Type B pancreatic cell (in vitro differentiated cells): ENCODE data around the gene ASIC2. TPM values are rescaled to one million over a fixed set of nuclear protein-coding genes. Genes with fewer than 3 reads are reported as not detected.

ENCODE experiments used
- DNase-seq: peaks from one replicate; pipeline ENCODE4 v3.0.0; 2021; ENCODE audit warnings: mixed read lengths; ENCODE audit not compliant: unreplicated experiment; ENCODE audit errors: extremely low spot score
- H3K27ac Mint-ChIP-seq: 2 replicates; pipeline ENCODE4 v1.8.0; 2021; ENCODE audit warnings: mild to moderate bottlenecking, mixed read lengths
- H3K27me3 Mint-ChIP-seq: 2 replicates; pipeline ENCODE4 v1.8.0; 2021; ENCODE audit warnings: mixed read lengths
- H3K36me3 Mint-ChIP-seq: 2 replicates; pipeline ENCODE4 v1.8.0; 2021; ENCODE audit warnings: mixed read lengths
- H3K4me1 Mint-ChIP-seq: one replicate; pipeline ENCODE4 v1.8.0; 2021; ENCODE audit warnings: mixed read lengths; ENCODE audit not compliant: unreplicated experiment
- H3K4me3 Mint-ChIP-seq: 2 replicates; pipeline ENCODE4 v1.8.0; 2021; ENCODE audit warnings: mild to moderate bottlenecking, mixed read lengths
- H3K9me3 Mint-ChIP-seq: 2 replicates; pipeline ENCODE4 v1.8.0; 2021; ENCODE audit warnings: mixed read lengths
- CTCF ChIP-seq: fragments of 200-600 bp; sonication (generic); conservative IDR thresholded peaks from 2 replicates; pipeline ENCODE4 v1.5.0; 2021; ENCODE audit warnings: antibody characterized with exemption, mild to moderate bottlenecking
- total RNA-seq: library from RNA; stranded (reverse); gene quantifications from 2 replicates; pipeline ENCODE4 v1.2.1, GENCODE V29; 2021; ENCODE audit warnings: low replicate concordance

Gene ASIC2
- total RNA-seq, 1 donor from 2014 or later = 3.4 TPM

- Mint-ChIP-seq H3K4me3 (peak overlapping the region; percentile 26), H3K27me3 (peaks cover 58% of the 10 kb centered on the region), H3K36me3 (no peaks in the 10 kb centered on the region), H3K4me1 (peaks cover 16% of the 10 kb centered on the region), H3K27ac (peak overlapping the region; percentile 44), H3K9me3 (peaks cover 4% of the 10 kb centered on the region)
- DNase-seq = no peak
- no peak for TF ChIP-seq CTCF
Measured at GRCh38 chr17:33267271-33267790, 25.8 kb downstream of the ASIC2 start.

- peaks cover 16% of the 10 kb centered on the region for H3K4me1 Mint-ChIP-seq
- H3K27ac Mint-ChIP-seq = peak overlapping the region; percentile 44
- no peak overlapping the region for H3K4me3 Mint-ChIP-seq
- H3K9me3 Mint-ChIP-seq = peaks cover 4% of the 10 kb centered on the region
- H3K36me3 Mint-ChIP-seq = no peaks in the 10 kb centered on the region
- no peak for DNase-seq
- H3K27me3 Mint-ChIP-seq = peaks cover 58% of the 10 kb centered on the region
- no peak for TF ChIP-seq CTCF
Measured at GRCh38 chr17:33266611-33267010, 26.5 kb downstream of the ASIC2 start.

- Mint-ChIP-seq H3K27me3 (peaks cover 62% of the 10 kb centered on the region), H3K36me3 (no peaks in the 10 kb centered on the region), H3K27ac (no peak overlapping the region), H3K4me1 (peaks cover 16% of the 10 kb centered on the region), H3K9me3 (peaks cover 4% of the 10 kb centered on the region), H3K4me3 (no peak overlapping the region)
- no peak for TF ChIP-seq CTCF
- no peak for DNase-seq
Measured at GRCh38 chr17:33266116-33266515, 27.0 kb downstream of the ASIC2 start.

GRCh38 chr17:33263396-33263795, 29.7 kb downstream of the ASIC2 start:
- no peak for TF ChIP-seq CTCF
- H3K27me3 Mint-ChIP-seq = peaks cover 64% of the 10 kb centered on the region
- no peak overlapping the region for H3K4me3 Mint-ChIP-seq
- DNase-seq = no peak
- H3K27ac Mint-ChIP-seq = no peak overlapping the region
- H3K36me3 Mint-ChIP-seq = no peaks in the 10 kb centered on the region
- peaks cover 16% of the 10 kb centered on the region for H3K4me1 Mint-ChIP-seq
- peaks cover 4% of the 10 kb centered on the region for H3K9me3 Mint-ChIP-seq

- no peak overlapping the region for H3K27ac Mint-ChIP-seq
Measured at GRCh38 chr17:33262266-33263123, 30.6 kb downstream of the ASIC2 start.

More at GRCh38 chr17:33262266-33263123, 30.6 kb downstream of the ASIC2 start:
- Mint-ChIP-seq H3K4me3 (no peak overlapping the region), H3K36me3 (no peaks in the 10 kb centered on the region), H3K9me3 (peaks cover 3% of the 10 kb centered on the region), H3K27me3 (peaks cover 63% of the 10 kb centered on the region), H3K4me1 (peaks cover 14% of the 10 kb centered on the region)
- no peak for DNase-seq
- TF ChIP-seq CTCF = no peak
